Pulmonary artery endothelial cell (primary cell): Measurements from ENCODE around the gene HOXD12. TPM values are rescaled to one million over a fixed set of nuclear protein-coding genes. Genes with fewer than 3 reads are reported as not detected.

Experiments
- DNase-seq: peaks from one replicate; pipeline ENCODE4 v3.0.0-alpha.2; 2011; ENCODE audit warnings: low read depth, low spot score
- total RNA-seq: library from RNA; depleted of rRNA; stranded (reverse); fragments of >200 nt; gene quantifications from 2 replicates; pipeline ENCODE4 v1.2.3, GENCODE V29; 2014

Gene HOXD12
- total RNA-seq, 1 donor from 2014 or later: not detected

DNA sequence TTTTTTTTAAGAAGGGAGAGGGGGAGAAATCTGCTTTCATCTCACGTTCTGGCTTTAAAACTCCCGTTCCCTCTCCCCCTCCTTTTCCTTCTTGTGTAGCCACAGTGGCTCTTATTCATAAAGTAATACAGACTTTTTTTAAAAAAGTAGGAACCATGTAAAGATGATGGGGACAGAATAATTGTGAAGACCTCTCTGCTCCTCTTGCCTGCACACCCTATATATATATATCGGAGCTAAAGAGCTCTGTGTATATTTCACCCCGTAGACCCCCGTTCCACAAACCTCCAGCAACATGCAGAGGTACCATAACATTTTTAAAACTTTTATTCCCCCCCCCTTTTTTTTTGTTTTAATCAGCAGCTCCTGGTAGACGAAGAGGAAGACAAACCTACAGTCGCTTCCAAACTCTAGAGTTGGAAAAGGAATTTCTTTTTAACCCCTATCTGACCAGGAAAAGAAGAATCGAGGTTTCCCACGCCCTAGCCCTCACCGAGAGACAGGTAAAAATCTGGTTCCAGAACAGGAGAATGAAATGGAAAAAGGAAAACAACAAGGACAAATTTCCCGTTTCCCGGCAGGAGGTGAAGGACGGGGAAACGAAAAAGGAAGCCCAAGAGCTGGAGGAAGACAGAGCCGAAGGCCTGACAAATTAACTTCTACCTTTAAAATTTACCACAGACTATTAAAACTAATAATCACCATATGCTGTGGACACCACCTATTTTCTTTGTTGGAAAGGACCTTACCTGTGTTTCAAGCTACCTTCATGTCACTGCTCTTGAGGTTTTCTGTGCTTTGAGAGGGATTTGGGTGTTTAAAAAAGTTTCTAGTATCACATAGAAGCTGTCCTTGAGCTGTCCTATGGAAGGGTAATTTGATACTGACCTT is 31.6 kb downstream of the HOXD12 start:
- no peak for DNase-seq

- no peak for DNase-seq
Observed at GRCh38 chr2:176131848-176132158, 32.2 kb downstream of the HOXD12 start.

- no peak for DNase-seq
Observed at GRCh38 chr2:176132205-176133171, 32.9 kb downstream of the HOXD12 start.

DNA sequence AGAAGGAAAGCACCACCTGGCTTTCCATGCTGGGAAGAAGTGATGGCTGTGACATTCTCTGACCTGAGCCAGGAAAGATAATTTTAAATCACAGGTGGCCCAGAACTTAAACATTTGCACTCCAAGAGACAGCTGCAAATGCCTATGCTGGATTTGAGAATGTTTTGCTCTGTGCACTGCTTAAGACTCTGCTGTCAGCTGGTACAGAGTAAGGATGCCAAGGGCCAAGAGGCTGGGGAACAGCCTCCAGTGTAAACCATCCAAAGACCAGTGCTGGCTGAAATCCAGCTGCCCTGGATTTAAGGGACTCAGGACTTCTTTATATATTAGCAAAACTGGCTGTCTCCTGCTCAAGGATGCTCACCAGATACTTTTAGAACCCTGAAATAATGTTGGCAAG is 33.8 kb downstream of the HOXD12 start:
- DNase-seq: no peak

DNA sequence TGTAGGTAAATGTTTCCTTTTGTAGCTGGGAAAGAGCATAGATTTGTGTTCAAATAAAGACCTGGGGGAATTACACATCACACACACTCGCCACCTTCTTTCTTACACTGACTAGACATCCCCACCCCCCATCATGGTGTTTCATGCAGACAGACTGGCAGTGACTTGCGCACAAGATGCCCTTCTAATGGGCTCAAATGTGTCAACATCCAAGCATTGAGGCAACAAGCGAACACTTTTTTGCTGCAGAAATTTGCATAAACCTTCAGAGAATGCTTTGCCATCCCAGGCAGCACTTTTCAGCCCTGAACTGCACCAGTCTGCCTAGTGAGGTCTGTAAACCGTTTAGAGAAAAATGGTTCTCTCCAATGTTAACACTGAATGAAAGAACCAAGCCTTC is 34.4 kb downstream of the HOXD12 start:
- no peak for DNase-seq

GRCh38 chr2:176135035-176135440 is 35.4 kb downstream of the HOXD12 start:
- no peak for DNase-seq

DNA sequence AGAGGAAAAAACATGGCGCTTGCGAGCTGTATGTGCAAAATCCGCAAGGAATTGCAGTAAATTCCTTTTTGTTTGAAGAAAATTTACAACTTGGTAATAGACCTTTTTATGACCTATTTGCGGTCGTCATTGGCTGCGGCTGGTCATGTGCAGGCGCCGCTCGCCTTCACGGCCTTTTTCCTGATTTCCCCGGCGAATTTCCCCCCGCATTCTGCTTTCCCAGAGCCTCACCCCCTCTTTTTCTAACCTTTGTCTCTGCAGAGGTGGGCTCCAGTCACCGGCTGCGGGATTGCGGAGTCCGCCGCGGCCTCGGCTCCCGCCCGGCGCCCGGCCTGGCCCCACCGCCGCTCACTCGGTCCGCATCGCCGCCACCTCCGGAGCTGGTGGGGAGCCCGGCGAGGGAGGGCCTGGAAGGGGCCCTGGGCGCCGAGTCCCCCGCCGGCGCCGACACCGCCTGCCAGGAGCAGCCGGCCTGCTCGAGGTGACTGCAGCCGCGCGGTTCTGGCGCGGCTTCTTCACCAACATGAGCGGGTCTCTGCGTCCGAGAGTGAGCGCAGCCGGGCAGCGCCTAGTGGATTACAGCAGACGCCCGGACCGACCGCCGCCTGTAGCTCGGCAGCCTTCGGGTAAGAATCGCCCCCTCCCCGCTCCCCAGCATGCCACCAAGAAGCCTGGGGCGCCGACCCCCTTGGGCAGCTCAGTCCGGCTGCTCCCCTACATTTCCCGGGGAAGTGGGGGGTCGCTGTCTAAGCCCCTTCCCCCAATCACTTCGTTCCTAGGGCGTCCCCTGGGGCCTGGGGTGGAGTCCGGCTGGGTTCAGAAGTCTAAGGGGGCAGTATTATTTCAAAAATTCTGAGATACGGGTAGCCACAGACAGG is 37.0 kb downstream of the HOXD12 start:
- DNase-seq: no peak

GRCh38 chr2:176137252-176137580 is 37.6 kb downstream of the HOXD12 start:
- DNase-seq: no peak

- no peak for DNase-seq
Observed at GRCh38 chr2:176137906-176138305, 38.3 kb downstream of the HOXD12 start.

- DNase-seq: no peak
Observed at GRCh38 chr2:176138526-176138922, 38.9 kb downstream of the HOXD12 start.

DNA sequence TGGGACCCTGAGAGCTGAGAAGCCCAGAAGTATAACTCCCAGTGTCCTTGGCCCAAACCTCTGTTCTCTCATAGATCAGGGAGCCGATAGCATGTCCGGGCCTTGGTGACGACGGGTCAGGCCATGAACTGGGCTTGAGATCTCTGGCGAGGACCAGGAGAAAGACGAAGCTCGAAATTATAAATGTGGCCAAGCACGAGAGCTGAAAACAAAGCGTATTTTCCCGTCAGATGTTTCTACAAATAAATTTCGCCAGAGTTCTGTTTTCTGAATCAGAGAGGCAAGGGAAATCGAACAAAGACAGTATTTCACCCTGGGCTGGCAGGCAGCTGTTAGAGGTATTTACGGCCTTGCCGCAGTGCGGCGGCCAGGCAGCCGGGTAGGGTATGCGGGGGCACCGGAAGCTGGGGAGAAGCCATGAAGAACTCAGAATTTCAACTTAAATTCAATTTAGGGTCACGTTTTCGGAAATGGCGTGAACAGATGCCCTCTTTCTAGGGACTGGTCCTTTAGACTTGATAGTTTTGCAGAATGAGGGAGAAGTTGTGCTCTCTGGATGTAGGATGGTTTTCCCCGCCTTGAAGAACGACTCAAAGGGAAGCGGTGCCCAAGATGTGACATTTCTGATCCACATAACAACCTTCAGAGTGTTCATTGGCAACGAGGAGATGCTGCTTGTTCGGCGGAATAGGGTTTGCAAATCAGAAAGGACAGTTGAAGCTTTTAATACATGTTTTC is 39.5 kb downstream of the HOXD12 start:
- no peak for DNase-seq

DNA sequence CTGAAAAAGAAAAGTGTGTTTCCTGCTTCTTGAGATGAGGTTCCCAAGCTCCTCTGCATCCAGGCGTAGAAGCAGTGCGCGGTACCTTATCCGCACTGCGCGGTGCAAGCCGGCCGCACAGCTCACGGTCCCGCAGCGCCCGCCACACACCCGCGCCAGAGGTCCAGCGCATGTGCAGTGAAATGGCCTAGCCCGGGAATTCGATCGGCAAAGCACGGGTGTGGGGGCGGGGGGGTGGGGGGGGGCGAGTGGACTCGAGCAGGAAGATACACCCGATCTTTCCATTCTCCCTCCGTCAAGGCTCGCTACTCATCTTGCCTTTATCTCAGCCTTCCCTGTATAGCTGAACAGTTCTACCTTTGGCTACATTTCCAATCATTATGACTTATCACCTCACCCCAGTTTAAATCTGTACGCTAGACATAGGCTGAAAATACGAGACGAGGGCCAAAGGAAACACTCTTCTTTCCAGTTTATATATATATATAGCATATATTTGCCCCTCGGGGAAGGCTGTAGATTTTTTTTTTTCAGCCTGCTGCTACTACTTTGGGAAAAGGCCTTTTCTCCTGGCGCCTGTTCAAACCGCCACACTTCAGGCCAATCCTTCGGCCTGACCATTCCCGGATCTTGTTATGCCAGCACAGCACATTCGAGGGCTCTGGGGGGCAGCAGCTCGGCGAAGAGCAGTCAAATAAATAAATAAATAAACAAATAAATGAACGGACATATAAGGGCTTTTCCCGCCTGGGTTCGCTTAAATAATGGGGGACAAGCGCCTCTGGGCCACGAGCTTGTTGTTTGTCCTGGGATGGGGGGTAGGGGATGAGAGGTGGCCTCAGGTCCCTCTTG is 40.3 kb downstream of the HOXD12 start:
- DNase-seq: no peak

DNA sequence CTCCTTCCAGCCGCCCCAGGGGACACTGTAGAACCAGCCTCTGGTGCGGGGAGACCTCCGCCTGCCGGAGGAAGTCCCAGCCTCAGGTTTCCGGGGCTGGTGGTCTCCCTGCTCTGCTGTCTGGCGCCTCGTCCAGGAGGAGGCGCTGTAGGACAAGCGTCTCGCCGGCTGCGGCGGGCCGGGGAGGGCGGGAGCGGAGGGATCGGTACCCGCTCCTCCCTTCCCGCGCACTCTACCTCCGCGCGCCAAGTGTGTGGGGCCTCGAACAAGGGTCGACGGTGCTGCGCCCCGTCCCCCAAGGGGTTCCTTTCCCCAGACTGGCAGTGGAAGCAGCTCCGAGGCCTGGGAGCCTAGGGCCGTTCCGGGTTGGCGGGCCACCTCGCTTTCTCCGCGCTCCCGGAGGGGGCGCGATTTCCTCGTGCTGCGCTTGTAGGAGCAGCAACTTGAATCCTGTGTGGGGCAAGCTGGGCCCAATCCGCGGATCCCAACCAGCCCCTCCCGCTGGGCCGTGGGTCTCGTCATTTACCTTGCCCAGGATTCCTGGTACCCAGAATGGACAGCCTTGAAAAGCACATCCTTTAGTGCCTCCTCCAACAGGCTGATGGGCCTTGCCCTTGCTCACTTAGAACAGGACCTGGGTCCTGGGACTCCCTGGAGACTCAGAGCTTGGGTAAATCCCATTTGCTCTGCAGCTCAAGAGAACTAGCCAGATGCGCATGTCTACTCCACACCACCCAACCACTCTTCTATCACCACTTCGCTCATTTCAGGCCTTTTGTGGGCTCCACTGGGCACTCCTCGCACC is 41.1 kb downstream of the HOXD12 start:
- no peak for DNase-seq

DNA sequence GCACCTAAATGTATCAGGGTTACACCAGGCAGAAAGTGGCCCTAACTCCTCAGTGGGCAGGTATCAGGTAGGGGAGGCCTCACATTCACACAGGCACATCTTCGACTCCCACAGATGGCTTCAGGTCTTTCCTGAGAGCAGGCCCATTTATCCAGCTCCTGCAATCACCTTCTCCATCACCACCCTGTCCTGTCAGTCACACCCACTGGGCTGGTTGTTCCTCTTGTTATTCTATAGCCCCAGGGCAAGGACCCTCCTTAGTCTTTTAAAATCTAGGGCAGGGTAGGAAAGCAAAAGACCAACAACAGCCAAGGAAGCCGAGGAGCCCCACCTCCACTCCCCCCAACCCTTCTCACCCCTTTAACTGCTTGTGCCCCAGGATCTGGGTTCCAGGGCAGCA is 42.7 kb downstream of the HOXD12 start:
- no peak for DNase-seq

- DNase-seq: no peak
Observed at GRCh38 chr2:176145085-176145969, 45.7 kb downstream of the HOXD12 start.

GRCh38 chr2:176146101-176146500 is 46.5 kb downstream of the HOXD12 start:
- DNase-seq: no peak

DNA sequence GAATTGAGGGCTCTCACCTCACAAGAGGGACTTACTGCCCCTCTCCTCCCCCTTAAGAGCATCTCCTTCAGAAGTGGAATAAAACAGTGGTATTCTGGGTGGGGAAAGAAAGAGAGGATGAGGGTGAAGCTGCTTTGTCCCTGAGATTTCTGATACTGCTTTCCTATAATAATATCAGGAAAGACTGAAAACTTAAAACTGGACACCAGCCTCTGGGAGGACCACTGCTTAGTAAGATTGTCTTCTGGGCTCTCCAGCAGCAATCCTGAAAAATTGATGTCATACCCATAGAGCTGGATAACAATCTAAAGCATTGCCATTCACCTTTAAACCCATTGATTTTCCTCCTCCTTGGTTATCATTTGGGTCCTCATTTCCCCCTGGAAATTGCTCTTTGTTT is 47.0 kb downstream of the HOXD12 start:
- no peak for DNase-seq

GRCh38 chr2:176147210-176147799 is 47.7 kb downstream of the HOXD12 start:
- no peak for DNase-seq
